Measurements from ENCODE around the gene PITPNC1.
"Not testable (repeated sequence)": the region's sequence is repeated elsewhere in the genome, so short reads cannot be mapped to it uniquely, and the experiment has no call there.

The PITPNC1 gene

DNA sequence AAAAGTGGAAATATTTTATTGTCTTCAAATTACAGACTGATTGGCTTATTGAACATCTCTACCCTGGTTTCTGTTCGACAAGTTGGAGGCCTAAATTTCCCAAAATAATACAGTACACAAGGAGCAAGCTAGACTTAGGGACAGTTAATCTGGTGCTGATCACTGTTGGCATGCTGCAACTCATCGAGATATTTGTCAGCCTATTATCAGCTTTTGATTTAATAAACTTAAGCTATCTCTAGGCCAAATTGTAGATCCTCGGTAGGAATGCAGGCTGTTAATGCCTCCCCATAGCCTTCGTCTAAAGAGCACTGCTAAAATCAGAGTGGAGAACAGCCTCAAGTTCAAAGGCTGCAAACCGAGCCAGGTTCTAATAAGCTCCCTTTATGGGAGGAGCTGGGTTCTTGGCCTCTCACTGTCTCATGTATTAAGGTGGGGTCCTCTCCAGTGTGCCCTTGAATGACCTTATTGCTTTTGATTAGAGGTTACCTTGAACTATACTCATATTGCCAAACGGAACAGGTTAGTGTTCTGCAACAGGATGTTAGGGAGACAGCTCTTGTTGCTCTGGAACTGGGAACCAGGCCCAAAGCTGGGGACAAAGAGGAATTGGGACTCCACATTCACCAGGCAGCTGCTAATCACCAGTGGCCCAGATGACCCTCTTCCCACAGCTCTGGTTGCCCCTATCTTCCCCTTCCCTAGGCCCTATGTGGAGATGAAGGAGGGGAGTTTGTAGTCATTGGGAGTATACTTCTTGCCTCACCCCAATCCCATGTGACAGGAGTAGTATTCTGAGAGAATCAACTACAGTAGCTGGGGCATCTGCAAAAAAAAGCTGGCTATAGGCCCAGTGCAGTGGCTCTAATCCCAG, 271.2 kb downstream of the PITPNC1 start:
- peak overlapping the region in 1 of 21 experiments; percentile 3 for H3K27ac ChIP-seq

DNA sequence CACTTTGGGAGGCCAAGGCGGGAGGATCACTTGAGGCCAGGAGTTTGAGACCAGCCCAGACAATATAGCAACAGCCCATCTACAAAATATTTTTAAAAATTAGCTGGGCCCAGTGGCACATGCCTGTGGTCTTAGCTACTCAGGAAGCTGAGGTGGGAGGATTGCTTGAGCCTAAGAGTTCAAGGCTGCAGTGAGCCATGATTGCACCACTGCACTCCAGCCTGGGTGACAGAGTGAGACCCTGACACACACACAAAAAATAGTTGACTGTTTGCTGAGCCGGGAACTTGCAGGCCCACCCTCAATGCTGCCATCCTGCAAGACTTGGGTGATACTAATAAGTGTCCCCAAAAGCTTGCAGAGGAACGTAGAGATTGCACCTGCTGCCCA, 271.8 kb downstream of the PITPNC1 start:
- not testable (repeated sequence) for H3K4me3 ChIP-seq, H3K27ac ChIP-seq

More for the DNA sequence above, 271.2 kb downstream of the PITPNC1 start:
- H3K4me3 ChIP-seq = no peak overlapping the region

- Histone ChIP-seq H3K4me3 (no peak overlapping the region), H3K27ac (no peak overlapping the region)
Observed at GRCh38 chr17:67649891-67650290, 272.8 kb downstream of the PITPNC1 start.

- H3K27ac ChIP-seq, H3K4me3 ChIP-seq: not testable (repeated sequence)
Observed at GRCh38 chr17:67651218-67651579, 274.1 kb downstream of the PITPNC1 start.

DNA sequence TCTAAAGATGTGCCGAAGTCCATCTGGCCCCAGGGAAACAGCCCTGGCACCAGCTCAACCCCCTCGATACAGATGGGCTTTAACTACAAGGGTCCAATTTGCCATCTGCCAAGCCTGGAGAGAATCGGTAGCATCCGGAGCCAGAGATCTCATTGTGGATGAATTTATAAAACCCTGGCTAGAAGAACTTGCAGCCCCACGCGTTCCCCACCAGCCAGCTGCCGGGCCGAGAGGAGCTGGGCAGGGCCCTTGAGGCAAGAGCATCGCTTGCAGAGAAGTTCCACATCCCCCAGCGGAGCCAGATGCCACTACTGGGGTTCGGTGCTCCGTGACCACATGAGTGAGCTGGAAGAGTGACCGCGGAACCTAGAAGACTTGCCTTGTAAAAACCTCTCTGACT, 275.4 kb downstream of the PITPNC1 start:
- H3K27ac ChIP-seq = no peak overlapping the region
- no peak overlapping the region for H3K4me3 ChIP-seq

DNA sequence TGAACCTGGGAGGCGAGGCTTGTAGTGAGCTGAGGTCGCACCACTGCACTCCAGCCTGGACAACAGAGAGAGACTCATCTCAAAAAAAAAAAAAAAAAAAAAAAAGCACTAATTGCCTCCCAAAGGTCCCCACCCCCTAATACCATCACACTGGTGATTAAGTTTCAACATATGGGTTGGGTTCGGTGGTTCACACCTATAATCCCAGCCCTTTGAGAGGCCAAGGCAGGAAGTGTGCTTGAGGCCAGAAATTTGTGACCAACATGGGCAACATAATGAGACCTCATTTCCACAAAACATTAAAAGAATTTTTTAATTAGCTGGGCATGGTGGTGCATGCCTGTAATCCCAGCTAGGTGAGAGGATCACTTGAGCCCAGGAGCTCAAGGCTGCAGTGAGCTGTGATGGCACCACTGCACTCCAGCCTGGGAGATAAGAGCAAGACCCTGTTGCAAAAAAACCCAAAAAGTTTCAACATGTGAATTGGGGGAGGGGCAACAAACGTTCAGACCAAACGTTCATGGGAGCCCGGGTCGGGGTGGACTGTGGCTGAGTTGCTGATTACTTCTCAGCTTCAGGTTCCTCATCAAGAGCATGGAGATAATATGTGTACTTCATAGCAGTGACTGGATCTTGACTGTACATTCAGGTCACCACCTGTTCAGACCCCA, 278.5 kb downstream of the PITPNC1 start:
- H3K4me3 ChIP-seq = no peak overlapping the region

GRCh38 chr17:67656494-67657203, 279.6 kb downstream of the PITPNC1 start:
- H3K27ac ChIP-seq = no peak overlapping the region
- no peak overlapping the region for H3K4me3 ChIP-seq

More for the DNA sequence above, 278.5 kb downstream of the PITPNC1 start:
- H3K27ac ChIP-seq = no peak overlapping the region

GRCh38 chr17:67657596-67657995, 280.5 kb downstream of the PITPNC1 start:
- no peak overlapping the region for H3K4me3 ChIP-seq
- no peak overlapping the region for H3K27ac ChIP-seq

GRCh38 chr17:67658265-67658664, 281.2 kb downstream of the PITPNC1 start:
- Histone ChIP-seq H3K27ac (no peak overlapping the region), H3K4me3 (no peak overlapping the region)

DNA sequence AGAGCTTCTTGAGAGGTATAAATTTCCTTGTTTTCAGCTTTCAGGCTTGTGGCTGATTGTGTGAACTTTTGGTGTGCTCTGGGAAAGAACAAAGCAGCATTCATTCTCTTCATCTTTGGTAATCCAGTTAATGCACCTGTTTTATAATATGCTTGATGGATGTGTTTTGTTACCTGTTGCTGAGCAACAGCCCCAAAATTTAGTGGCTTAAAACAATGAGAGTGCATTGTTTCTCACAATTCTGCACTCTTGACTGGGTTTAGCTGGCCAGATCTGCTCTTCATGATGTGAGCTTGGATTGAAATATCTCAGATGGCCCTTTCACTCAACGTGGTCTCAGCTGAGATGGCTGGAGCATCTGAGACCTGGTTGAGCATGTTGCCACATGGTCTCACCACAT, 281.9 kb downstream of the PITPNC1 start:
- no peak overlapping the region for H3K27ac ChIP-seq
- no peak overlapping the region for H3K4me3 ChIP-seq

GRCh38 chr17:67662712-67663111, 285.6 kb downstream of the PITPNC1 start:
- no peak overlapping the region for H3K27ac ChIP-seq
- H3K4me3 ChIP-seq = no peak overlapping the region

DNA sequence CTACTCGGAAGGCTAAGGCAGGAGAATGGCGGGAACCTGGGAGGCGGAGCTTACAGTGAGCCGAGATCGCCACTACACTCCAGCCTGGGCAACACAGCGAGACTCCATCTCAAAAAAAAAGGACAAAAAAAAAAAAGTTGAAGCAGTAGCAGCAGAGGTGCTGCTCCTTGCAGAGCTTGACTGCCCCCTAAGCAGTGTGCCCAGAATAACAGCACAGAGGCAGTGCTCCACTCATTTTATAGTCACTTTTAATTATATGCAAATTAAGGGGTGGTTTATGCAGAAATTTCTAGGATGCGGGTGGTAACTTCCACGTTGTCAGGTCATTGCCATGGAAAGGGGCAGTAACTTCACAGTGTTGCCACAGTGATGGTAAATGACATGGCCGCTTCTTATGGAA, 286.4 kb downstream of the PITPNC1 start:
- H3K4me3 ChIP-seq = no peak overlapping the region

DNA sequence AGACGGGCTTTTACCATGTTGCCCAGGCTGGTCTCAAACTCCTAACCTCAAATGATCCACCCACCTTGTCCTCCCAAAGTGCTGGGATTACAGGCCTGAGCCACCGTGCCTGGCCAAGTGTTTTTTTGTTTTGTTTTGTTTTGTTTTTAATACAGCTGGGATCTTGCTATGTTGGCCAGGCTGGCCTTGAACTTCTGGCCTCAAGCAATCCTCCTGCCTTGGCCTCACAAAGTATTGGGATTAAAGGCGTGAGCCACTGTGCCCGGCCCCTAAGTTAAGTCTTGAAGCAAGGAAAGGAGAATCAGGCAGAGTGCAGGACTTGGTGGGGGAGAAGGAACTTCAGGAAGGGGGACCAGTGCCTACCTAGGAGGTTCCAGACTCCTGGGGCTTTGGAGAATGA, 288.9 kb downstream of the PITPNC1 start:
- Histone ChIP-seq H3K27ac (no peak overlapping the region), H3K4me3 (no peak overlapping the region)

More for the DNA sequence above, 286.4 kb downstream of the PITPNC1 start:
- H3K27ac ChIP-seq = no peak overlapping the region

DNA sequence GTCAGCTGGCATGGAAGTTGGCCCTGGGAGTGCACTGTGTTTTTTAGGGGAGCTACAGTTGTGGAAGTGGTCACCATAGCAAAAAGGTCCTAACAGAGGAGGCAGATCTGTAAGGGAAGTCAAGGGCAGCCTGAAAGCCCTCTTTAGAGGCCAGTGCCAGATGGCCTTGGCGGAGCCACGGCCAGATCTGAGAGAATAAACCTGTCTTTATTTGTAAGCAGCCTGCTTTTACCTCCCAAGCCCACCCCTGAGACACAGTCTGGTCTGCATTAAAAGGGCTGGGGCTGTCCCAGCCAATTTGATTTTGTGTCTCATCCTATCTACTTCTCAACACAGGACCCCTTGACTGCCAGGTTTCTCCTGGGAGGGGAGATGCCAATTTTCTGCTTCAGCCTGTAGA, 289.6 kb downstream of the PITPNC1 start:
- Histone ChIP-seq H3K27ac (no peak overlapping the region), H3K4me3 (no peak overlapping the region)

DNA sequence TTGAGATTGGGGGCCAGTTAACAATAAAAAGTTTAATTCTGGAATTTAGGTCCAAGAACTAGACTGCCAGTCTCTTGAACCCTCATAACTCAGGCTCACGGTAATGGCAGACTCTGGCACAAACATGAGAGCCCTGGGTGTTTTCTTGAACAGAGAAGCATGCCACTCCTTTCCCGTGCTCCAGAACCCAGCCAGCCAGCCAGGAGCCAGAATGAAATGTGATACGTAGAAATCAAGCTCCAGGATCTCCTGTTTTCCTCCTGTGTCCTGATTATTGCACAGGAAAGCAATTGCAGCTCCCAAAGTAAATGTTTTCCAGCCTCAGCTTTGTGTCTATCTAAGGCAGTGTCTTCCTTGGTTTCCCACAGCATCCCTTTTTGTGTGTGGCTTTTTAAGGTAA, 294.4 kb downstream of the PITPNC1 start:
- Histone ChIP-seq H3K27ac (peak overlapping the region in 1 of 21 experiments; percentile 21), H3K4me3 (no peak overlapping the region)

DNA sequence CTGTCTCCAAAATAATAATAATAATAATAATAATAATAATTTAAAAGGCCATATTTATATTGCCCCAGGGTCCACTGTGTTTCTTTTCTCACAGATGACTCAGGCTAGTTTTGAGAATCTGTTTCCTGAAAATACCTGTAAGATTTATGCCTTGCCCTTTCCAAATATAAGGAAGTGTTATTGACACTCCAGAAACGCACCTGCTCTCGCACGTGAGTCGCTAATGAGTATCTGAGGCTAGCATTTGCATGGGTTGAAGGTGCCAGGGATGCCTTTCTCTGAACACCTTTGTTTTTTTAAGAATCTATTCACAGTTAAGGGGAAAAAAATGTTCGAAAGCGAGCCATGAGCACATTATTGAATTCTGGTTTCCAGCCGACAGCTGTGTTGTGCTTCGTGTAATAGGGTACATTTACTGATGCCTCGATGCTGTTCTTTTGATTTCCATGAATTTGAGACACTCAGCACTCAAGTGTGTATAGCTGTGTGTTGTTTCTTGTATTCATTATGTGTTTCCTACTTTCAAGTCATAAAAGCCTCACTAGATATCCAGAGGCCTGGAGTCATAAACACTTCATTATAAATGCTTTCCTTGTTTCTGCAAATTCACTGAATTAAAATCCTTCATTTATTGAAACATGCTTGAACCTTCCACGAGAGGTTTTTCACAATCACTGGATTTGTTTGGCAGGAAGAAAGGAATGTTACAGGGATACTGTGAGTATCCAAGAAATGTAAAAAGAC, 295.7 kb downstream of the PITPNC1 start:
- Histone ChIP-seq H3K4me3 (no peak overlapping the region), H3K27ac (no peak overlapping the region)

GRCh38 chr17:67675481-67675880, 298.4 kb downstream of the PITPNC1 start:
- H3K4me3 ChIP-seq = no peak overlapping the region
- H3K27ac ChIP-seq = no peak overlapping the region

DNA sequence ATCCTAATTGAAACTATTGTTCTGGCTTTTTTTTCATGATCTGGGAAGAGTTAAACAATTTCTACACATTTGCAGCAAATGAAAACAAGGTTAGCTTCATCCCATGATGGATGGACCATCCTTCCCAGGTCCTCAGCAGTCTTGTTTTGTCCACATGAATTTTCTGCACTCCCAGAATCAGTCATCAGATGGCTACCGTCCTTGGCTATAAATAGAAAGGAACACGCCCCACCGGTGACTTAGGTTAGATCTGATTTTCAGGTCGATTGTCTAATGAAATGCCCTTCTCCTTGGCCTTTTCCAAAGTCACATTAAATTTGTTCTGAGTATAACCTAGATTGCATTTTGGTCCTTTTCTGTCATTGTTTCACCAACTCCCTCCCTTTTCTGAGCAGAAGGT, 299.2 kb downstream of the PITPNC1 start:
- Histone ChIP-seq H3K4me3 (no peak overlapping the region), H3K27ac (no peak overlapping the region)

GRCh38 chr17:67678414-67678813, 301.3 kb downstream of the PITPNC1 start:
- Histone ChIP-seq H3K27ac (no peak overlapping the region), H3K4me3 (no peak overlapping the region)

DNA sequence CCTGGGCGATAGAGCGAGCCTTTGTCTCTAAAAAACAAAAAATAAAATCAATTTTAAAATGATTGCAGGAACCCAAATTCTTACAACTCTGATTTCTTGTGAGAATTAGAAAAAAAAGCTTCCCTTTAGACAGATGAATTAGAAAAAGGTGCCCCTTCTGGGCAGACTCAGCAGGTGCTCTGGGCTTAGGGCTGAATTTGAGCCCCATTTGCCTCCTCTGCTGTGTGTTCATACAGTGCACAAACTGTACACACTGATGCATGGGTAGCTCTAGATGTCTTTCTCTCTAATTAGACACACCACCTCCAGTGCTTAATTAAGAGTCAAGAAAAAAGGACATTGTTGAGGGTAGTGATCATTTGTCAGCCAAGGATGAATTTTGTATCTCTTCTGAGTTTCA, 302.1 kb downstream of the PITPNC1 start:
- no peak overlapping the region for H3K4me3 ChIP-seq

More for the DNA sequence above, 302.1 kb downstream of the PITPNC1 start:
- H3K27ac ChIP-seq = no peak overlapping the region
